DMS53 treated with DMSO at 0.1 percent for 48 hours (cell line): ENCODE data around the gene MYL3.
"Not testable (repeated sequence)": the region's sequence is repeated elsewhere in the genome, so short reads cannot be mapped to it uniquely, and the experiment has no call there.

Experiments
- DNase-seq: peaks from one replicate; lab custom pipeline; 2025; ENCODE audit not compliant: unreplicated experiment; lab: John Stamatoyannopoulos, UW

MYL3 gene

GRCh38 chr3:46863261-46863782 lies at the start of gene MYL3:
Gene MYL3, minus strand, starts transcription at chr3:46863444. Its CDS starts 54 bp downstream, at chr3:46863390.
- no peak for DNase-seq

- no peak for DNase-seq
These were observed 49.7 kb upstream of the MYL3 start for GRCh38 chr3:46912986-46913385.

- not testable (repeated sequence) for DNase-seq
These were observed 47.7 kb upstream of the MYL3 start for GRCh38 chr3:46910914-46911313.

- no peak for DNase-seq
These were observed 47.0 kb upstream of the MYL3 start for GRCh38 chr3:46910166-46910760.

- peak; percentile 45 for DNase-seq
These were observed 46.4 kb upstream of the MYL3 start for GRCh38 chr3:46909535-46910161.

- DNase-seq = no peak
These were observed 45.8 kb upstream of the MYL3 start for GRCh38 chr3:46908986-46909534.

GRCh38 chr3:46908294-46908985 lies 45.2 kb upstream of the MYL3 start:
- DNase-seq = no peak

- DNase-seq = no peak
These were observed 44.7 kb upstream of the MYL3 start for GRCh38 chr3:46907960-46908293.

- DNase-seq = no peak
These were observed 44.0 kb upstream of the MYL3 start for GRCh38 chr3:46907271-46907670.

- DNase-seq = no peak
These were observed 43.3 kb upstream of the MYL3 start for GRCh38 chr3:46906471-46907058.

- no peak for DNase-seq
These were observed 42.6 kb upstream of the MYL3 start for GRCh38 chr3:46905661-46906451.

- no peak for DNase-seq
These were observed 41.9 kb upstream of the MYL3 start for GRCh38 chr3:46905213-46905560.

- no peak for DNase-seq
These were observed 41.3 kb upstream of the MYL3 start for GRCh38 chr3:46904303-46905212.

GRCh38 chr3:46903341-46904302 lies 40.4 kb upstream of the MYL3 start:
- no peak for DNase-seq

GRCh38 chr3:46902188-46902631 lies 39.0 kb upstream of the MYL3 start:
- DNase-seq = no peak

- DNase-seq = no peak
These were observed 38.4 kb upstream of the MYL3 start for GRCh38 chr3:46901591-46902187.

GRCh38 chr3:46901061-46901460 lies 37.8 kb upstream of the MYL3 start:
- no peak for DNase-seq

- DNase-seq = no peak
These were observed 37.1 kb upstream of the MYL3 start for GRCh38 chr3:46900356-46900755.

GRCh38 chr3:46900007-46900292 lies 36.7 kb upstream of the MYL3 start:
- no peak for DNase-seq
